Measurements from ENCODE around the gene ENPP3.
A peak's percentile ranks its signal among the peaks of the same experiment; 100 is the strongest.

ENPP3 gene

DNA sequence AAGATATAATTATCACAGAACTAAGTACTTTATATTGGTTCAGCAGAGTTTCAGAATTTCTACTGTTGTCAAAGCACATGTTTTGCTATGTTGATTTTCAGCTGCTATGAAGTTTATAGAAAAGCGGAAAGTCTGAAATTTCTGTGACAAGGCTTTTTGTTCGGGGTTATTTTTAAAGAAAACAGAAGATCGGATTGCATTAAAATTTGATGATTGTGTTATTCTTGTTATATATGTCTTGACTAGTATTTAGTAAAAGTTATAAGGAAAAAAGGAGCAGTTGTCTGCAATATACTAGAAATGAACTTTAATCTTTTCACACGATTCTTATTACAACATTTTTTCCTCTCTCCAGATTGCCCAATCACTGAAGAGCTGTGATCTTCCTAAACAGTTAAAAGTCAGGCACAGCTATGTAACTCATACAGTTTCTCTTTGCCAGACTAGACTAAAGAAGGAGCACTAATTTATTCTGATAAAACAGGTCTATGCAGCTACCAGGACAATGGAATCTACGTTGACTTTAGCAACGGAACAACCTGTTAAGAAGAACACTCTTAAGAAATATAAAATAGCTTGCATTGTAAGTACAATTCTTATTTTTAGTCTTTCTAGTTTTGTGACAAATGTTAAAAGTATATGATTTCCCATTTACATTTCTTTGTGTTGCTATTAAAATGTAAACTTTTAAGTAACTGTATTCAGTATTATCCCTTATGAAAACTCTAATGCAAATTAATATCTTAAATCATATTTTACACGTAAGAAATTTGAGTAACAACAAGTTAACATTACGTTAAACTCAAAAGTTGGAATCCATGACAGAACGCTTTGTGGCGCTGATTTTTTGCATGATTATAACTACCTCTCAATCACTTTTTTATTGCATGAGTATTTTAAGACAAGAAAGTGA lies at the start of gene ENPP3:
Gene ENPP3, plus strand, starts transcription at position 423 of the 913 bp plus-strand sequence. Its CDS starts 83 bp downstream, at position 506.
- no peak for DNase-seq

DNA sequence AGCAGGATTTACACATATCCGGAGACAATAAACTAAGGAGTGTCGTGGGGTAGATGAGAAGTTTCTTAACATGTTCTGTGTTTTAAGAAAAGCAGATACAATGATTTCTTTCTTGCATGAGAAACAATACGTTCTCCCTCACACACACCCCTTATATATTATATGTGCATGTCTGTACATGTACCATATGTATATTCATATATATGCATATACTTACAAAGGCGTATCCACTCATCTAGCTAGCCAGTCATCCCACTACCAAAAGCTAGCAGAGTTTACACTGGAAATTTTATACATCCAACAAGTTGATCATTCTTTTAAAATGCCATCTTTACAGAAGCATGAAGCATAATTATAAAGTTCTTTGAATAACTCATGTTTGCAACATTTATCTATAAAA lies 49.2 kb upstream of the ENPP3 start:
- DNase-seq = no peak

DNA sequence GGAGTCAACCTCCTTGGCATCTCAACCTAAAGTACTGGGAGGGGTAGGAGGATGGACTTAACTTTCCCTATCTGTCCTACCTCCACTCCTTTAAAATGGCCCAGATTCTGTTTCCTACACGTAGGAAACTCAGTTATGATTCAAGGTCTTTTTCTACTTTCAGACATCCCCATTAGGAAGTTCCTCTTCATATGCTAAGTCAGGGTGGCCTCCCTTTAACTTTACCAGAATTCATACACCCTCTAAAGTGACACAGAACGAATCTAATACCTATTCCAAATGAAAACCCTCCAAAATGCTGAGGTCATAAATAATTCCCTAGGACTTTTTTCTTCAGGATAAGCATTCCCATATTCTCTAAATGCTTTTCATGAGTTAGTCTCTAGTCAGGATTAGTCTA lies 48.5 kb upstream of the ENPP3 start:
- DNase-seq = no peak

DNA sequence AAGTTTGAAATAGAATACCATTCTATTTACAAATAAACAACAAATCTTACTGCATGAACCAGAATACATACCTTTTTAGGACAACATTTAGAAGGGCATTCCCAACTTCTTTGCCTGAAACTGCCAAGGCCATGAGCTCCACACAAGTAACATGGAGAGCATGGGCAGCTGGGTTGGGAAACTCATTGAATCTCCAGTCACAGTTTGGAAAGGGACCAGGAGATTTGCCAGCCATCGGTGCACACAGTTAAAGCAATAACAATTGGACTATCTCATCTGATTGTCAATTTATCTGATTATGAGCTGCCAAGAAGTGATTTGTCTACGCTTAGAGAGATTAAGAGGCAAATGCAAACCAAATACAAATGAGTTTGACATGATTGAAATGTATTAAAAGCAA lies 44.2 kb upstream of the ENPP3 start:
- no peak for DNase-seq

DNA sequence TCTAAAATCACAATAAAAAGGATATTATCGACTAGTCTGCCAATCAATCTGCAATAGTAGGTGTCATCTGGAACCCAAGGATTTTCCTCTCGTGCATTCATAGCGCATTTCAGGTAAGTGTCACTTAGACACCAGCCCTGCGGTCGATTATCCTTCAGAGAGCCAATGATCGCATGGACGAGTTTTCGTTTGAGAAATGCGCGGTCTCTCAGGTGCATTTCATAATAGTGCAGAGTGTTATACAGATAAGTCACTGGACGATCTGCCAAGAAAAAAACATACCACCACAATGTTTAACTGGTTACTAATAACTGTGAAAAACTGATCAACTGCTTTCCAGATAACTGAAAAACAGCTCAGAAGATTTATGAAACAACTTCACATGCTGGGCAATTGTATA lies 43.0 kb upstream of the ENPP3 start:
- DNase-seq = no peak

DNA sequence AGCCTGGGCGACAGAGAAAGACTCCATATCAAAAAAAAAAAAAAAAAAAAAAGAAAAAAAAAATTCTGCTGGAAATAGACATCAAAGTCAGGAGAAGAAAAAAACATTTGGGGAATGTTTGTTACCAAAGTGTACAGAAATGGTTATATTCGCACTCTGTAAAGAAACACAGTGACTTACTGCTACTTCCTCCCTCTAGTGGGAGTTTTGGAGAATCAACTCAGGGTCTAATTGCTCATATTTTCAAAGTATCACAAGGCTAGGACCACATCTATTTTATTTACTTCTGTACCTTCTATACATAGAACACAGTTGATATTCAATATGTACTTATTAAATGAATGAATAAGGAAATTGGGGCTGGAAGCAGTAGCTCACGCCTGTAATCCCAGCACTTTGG lies 39.7 kb upstream of the ENPP3 start:
- no peak for DNase-seq

DNA sequence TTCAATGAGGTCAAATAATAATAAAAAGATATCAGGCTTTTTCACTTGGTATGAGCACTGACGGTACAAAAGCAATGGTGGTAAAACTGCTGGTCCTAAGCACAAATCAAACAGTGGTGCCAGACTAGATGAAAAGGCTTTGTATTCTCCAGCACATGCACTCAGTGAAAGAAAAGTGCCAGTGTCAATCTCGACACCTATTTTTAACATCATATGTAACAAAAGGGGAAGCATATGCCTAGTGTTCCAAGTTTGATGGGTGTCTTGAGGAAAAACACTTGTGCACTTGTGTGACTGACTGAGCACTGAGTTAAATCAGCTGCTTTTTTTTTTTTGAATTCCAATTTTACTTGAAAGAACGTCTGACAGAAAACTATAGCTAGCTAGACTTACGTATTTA lies 36.4 kb upstream of the ENPP3 start:
- no peak for DNase-seq

DNA sequence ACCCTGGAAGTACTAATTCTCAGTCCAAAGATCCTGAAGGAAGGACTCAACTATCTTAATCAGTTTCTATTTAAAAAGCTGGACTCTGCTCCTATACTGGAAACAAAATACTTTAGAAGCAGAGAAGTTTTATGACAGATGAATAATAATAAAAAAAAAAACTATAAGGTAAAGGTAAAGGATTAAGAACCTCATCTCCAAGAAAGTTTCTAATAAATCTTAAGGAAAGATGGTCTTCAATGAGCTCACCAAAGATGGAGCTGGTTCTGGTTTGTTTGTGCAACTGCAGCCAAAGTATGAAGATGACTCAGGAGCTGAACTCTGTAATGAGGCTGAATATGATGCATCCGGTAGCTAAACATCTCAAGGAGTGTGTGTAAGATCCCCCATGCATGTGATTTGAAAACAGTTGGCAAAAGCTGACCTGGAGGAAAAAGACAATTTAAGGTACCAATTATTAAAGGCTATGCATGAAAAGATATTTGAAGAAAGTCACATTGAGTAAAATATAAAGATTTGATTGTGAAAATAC lies 34.3 kb upstream of the ENPP3 start:
- no peak for DNase-seq

DNA sequence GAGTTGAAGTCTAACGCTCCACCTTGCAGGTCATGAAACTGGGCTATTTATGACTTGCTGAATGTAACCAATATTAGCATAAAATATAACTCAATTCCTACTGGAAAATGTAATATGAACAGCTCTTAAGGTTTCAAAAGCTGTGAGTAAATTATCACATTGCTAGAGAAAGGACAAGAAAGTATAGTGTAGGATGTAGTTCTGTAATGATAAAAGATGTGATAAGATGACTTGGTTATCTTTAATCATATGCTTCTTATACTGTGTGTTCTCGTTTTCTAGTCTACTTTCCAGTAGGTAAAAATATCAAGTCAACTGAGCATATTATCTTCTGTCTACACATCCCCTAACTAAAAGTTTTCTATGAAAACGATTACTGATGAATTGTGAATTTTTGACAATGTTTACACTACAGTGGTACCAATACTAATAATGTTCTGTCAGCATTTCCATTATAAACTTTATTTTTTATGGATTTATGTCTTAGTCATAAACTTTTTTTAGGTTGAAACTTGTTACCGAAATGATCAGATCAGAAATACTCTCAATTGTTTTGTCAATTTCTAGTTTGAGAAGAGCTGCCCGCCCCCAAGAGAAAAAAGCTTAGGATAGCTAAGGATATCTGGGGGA lies 23.7 kb upstream of the ENPP3 start:
- DNase-seq = no peak

DNA sequence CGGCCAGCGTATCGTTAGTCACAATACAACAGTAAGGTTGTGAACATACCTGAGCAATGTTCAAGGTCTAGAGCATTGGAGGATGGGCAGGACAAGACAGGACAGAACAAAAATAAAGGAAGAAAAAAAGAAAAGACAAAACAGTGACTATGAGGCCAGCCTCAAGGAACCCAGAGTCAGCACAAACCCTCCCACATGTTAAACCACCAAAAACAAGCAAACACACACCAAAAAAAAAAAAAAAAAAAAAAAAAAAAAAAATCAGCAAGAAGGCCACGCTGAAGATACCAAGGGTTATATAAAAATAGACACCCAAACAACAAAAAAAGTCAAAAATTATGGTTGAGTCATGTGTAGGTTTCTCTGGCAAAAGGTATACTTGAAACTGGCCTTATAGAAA lies 21.8 kb upstream of the ENPP3 start:
- DNase-seq = no peak

DNA sequence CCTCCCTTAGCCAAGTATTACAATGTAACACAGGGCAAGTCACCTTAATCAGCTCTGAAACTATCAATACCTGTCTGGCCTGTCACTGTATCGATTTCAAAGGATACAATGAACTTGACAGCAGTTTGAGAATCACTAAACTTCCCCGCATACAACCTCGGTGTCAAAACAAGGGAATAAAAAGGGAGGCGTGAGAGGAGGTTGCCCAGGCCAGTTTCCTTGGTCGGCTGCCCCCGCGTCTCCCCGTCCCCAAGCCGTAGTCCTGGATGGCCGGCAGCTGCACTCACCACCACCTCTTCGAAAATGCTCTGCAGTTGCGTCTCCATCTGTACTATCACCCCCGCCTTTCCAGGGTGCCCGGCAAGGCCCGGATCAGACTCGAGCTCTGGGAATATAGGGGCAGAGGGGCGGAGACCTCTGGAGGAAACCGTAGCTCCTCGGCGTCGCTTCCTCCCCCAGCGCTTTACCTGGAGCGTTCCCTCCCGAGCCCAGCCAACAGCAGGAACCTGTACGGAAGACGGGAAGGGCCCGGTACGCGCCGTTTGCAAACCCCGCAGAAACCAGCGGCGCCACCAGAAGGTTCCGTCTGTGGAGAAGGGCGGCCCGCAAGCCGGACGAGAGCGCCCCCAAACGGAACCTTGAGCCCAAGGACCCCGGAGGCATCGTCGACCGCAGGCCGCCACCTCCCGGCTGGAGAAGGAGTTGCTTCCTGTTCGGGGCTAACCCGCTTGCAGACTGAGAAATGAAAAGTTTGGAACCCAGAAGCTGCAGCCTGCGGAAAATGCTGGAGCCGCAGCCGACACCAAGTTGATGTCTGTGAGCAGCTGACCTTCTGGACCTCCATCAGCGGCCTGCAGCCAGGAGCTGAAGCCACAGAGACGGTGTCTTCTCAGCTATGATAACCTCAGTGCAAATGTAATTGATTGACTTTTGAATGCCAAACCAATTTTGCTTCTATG lies 9.1 kb upstream of the ENPP3 start, which contains the start of gene MED23:
Gene MED23, minus strand, starts transcription at position 519 of the 959 bp plus-strand sequence. Its CDS starts 193 bp downstream, at position 326.
- DNase-seq = peak; percentile 96

DNA sequence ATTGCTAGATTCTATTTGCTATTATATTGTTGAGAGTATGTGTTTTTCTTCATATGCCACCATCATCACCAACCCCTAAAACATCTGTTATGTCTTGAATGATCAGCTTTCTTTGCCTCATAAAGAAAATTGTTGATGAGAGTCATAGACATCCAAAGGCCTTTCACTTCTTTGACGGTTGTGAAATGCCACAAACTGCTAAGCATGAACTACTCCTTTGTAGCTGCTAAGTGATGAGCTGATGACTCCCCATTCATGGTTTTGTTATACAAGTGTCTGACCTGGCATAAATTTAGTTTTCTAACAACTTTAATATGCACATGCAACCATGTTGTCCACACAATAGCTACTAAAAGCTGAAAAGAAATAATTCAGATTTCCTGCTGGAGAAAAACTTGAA lies 8.4 kb upstream of the ENPP3 start:
- DNase-seq = no peak

DNA sequence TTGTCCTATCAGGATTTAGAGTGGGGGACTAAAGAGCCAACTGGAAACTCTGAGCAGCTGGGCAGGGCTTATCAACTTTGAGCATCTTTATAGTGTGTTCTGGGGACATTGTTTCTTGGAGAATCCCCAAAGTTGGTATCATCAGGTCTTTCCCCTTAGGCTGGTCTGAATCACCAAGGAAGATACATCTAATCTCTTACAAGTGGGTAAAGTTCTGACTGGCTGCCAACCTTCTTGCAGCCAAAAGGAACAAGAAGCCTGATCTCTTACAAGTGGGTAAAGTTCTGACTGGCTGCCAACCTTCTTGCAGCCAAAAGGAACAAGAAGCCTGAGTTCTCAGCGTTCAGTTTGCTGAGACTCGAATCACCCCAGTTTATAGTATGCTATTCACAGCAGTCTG lies 7.5 kb upstream of the ENPP3 start:
- DNase-seq = no peak

DNA sequence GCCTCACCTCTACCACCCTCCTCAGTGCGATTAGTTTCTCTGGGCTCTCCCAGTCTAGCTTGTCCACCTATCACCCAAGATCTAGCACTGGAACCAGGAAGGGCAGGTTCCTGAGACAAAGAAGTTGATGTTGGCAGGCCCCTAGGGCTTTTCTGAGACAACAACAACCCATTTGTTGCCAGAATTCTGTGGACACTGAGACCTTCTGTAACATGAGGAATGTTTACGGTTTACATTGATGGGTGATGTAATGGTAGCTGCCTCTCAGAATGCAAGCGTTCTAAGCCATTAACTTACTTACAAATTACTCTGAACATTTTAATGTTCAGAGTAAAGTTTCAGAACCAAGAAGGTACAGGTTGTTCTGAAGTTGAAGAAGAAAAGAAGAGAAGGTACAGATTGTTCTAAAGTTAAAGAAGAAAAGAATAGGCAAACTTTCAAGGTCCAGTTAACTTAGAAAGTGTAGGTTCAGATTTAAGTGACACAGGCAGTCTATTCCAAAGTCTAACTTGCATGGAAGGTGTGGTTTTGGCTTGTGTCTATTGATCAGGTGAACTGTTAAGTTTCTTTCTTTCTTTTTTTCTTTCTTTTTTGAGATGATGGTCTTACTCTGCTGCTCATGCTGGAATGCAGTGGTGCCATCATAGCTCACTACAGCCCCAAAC lies 5.3 kb upstream of the ENPP3 start:
- DNase-seq = no peak

DNA sequence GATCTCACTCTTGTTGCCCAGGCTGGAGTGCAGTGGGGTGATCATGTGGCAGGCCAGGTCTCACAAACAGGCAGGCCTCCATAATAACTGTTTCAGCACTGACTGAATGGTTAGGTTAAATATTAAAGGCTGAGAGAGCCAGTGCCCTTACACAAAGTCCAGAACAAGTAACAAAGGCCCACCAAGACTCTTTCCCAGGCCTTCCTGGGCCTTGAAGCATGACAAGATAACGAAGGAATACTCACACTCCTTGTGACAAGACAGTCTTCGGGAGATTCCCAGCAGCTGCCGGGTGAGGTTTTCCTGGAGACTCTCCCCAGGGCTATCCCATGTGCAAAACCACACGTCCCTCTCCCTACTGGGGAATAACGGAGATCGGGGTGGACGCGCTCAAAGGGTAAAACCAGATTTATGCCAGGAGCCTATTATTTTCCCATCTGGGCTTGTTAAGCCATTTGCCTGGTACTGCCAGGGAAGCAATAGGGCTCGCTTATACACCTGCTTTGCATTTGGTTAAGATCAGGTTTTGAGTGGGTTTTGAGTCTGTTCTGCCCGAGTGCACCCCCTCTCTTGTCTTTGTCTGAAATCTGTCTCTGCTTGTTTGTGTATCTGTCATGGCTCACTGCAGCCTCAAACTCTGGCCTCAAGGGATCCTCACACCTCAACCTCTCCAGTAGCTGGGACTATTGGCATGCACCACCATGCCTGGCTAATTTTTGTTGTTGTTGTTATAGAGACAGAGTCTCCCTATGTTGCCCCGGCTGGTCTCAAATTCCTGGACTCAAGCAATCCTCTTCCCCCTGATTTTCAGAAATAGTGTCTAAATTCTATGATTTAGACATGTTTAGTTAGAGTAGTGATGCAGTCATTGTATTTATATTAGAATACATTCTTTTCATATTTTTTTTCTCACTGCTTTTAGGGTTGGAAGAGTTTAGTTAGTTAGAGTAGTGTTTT lies 1.4 kb upstream of the ENPP3 start:
- no peak for DNase-seq

DNA sequence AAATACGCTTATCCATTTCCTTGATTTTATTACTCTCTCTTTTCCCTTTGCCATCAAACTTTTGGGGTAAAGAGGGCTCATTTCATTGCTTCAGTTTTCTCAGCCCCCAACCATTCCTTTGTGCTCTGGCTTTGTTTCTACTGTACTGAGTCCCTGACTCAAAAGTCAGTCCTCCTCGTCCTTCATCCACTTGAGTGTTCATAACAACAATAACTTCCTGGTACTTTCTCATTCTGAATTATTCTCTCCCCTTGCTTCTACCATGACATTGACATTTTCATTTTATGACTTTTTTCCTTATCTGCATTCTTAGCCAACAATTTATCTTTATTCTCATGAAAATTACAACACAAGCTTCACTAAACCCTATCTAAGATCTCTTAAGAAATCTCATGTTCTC lies 911 bp downstream of the ENPP3 start:
- no peak for DNase-seq

DNA sequence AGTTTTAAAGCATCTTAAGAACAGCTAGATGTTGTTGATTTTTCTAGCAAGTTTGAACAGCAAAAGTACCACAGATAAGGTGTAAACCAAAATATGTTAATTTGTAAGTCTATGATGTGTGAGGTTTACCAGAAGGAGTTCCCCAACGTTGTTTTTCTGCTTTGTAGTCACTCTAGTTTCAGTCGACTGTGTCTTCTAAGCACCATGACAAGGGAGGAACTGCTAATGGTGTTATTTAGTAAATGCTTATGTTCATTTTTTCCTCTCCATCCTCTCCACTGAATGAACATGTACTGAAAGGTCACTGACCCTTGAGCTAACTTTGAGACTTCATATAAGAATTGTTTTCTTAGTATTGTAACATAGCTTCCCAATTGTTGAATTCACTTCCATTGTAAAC lies 3.0 kb downstream of the ENPP3 start:
- DNase-seq = no peak

DNA sequence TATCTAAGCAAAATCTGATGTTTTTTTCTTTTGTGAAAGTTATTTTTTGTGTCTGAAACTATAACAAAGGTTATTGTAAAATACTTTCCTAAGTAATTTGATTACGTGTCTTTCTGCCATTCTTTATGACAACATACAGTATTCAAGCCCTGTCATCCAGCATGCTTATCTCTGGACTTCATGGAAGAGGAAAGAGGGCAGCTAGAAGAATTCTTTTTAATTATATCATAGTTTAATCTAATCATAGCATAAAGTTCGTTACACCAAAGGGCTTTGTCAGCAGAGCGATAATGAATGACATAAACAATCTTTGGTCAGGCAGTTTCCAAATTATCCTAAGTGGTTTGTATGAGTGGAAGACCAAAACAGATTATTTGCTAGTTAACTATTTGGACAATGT lies 3.5 kb downstream of the ENPP3 start:
- no peak for DNase-seq

DNA sequence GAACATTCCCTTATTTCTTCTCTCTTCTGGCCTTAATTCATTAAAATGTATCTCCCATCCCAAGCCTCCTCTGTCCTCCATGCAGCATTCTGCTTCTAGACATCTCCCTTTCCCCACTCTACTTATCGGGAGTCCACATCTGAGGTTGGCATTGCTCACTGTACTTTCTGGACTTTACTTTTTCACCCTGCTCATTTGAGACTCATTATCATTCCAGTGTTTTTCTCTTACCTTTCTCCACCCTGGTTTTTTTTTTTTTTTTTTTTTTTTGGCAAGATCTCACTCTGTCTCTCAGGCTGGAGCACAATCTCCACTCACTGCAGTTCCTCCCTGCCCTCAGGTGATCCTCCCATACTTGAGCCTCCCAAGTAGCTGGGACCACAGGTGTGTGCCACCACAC lies 4.5 kb downstream of the ENPP3 start:
- no peak for DNase-seq

DNA sequence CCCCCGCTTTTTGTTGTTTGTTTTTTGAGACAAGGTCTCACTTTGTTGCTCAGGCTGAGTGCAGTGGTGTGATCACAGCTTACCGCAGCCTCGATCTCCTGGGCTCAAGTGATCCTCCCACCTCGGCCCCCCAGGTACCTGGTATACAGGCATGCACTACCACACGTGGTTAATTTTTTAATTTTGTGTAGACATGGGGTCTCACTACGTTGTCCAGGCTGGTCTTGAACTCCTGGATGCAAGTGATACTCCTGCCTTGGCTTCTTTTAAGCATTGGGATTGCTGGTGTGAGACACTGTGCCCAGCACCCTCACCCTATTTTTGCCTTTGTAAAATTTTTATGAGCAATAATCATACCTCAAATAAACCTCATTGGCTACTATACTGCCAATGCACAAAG lies 5.5 kb downstream of the ENPP3 start:
- no peak for DNase-seq

DNA sequence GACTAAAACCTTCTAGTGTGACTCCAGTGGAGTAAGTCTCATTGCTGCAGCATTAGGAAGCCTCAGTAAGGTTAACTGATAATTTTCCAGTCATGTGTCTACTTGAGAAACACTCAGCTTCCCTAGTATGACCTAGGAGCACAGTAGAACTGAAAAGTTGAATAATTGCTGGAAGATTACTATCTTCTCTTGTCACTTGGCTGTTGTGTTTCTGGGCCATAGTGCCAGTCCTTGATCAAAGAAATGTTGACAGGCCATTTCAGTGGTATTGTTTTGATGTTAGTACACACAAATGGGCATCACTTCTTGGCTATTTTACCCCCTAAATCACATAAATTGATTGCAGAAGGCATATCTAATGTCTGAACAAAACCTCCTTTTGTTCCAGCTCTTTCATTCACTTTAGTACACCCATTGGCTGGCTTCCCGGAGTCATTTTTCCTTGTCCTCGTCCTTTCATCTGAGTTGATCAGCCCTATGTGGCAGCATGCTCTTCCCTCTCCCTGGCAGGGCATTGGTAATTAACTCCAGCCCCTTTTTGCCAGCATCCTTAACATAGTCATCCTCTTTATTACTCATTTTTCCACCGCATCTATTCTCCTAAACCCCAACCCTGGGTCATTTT lies 6.0 kb downstream of the ENPP3 start:
- DNase-seq = no peak
